ENCODE data around the gene PITX3.

PITX3 gene

DNA sequence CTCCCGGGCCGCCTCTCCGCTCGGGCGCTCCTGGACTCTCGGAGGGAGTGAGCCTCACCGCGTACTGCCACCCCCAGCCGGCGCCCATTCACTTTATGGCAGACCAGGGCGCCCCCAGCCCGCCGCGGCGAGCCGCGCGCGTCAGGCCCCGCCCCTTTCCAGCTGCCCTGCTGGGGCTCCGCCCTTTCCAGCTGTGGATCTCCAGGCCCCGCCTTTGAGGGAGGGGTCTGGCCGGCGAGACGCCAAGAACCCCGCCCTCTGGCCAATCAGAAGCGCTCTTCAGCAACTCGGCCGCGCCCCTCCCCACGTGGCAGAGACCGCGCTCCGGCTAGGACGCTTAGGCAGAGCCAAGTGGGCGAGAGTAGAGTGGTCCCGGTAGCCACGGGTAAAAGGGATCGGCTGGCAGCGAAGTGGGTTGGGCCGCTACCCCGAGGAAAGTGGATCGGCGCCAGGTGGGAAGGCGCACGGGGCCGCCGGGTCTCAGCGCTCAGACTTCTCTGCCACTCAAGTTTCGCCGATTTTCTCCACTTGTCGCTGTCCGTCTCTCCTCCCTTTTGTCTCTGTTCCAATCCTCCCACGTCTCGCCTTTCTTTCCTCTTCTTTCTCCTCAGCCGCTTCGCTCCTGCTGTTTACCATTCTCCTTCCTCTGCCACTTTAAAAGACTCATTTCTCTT lies at the start of gene PITX3:
PITX3 (minus strand) TSS at position 69 of the 674 bp plus-strand sequence. CDS start 9,432 bp downstream, outside the sequence.
- peak within 1 kb of the TSS; percentile 38 for H3K4me3 ChIP-seq (ENCODE audit: low read depth, low read length)
- TF ChIP-seq POLR2A (IDR thresholded peaks at IDR 0.05; ENCODE audit: extremely low read depth, insufficient read length) (no peak), MAX (IDR thresholded peaks at IDR 0.05; ENCODE audit: low read depth, low read length) (no peak), MYC (IDR thresholded peaks at IDR 0.05; ENCODE audit: low read depth, low read length) (no peak)
- TF ChIP-seq, protein P1, sequence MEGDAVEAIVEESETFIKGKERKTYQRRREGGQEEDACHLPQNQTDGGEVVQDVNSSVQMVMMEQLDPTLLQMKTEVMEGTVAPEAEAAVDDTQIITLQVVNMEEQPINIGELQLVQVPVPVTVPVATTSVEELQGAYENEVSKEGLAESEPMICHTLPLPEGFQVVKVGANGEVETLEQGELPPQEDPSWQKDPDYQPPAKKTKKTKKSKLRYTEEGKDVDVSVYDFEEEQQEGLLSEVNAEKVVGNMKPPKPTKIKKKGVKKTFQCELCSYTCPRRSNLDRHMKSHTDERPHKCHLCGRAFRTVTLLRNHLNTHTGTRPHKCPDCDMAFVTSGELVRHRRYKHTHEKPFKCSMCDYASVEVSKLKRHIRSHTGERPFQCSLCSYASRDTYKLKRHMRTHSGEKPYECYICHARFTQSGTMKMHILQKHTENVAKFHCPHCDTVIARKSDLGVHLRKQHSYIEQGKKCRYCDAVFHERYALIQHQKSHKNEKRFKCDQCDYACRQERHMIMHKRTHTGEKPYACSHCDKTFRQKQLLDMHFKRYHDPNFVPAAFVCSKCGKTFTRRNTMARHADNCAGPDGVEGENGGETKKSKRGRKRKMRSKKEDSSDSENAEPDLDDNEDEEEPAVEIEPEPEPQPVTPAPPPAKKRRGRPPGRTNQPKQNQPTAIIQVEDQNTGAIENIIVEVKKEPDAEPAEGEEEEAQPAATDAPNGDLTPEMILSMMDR (IDR thresholded peaks at IDR 0.05; ENCODE audit: low read depth, low read length): no peak
- DNase-seq (ENCODE audit: low read depth): peak; percentile 86

DNA sequence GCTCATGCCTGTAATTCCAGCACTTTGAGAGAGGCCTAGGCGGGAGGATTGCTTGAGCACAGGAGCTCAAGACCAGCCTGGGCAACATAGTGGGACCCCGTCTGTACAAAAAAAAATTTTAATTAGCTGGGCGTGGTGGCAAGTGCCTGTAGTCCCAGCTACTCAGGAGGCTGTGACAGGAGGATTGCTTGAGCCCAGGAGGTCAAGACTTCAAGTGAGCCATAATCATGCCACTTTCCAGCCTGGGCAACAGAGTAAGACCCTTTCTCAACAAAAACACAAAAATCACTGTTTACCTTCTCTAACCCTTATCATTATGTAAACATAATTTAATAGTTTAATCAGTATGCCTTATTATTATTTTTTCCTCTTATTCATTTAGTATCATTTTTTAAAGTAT lies 48.5 kb upstream of the PITX3 start:
- no peak for DNase-seq (ENCODE audit: low read depth)
- no peak overlapping the region for H3K4me3 ChIP-seq (ENCODE audit: low read depth, low read length)
- TF ChIP-seq MYC (IDR thresholded peaks at IDR 0.05; ENCODE audit: low read depth, low read length) (no peak), MAX (IDR thresholded peaks at IDR 0.05; ENCODE audit: low read depth, low read length) (no peak), POLR2A (IDR thresholded peaks at IDR 0.05; ENCODE audit: extremely low read depth, insufficient read length) (no peak)
- TF ChIP-seq, protein P1 (IDR thresholded peaks at IDR 0.05; ENCODE audit: low read depth, low read length): no peak

GRCh38 chr10:102289356-102289755 lies 48.0 kb upstream of the PITX3 start:
- no peak for TF ChIP-seq POLR2A (IDR thresholded peaks at IDR 0.05; ENCODE audit: extremely low read depth, insufficient read length)
- no peak overlapping the region for H3K4me3 ChIP-seq (ENCODE audit: low read depth, low read length)
- no peak for DNase-seq (ENCODE audit: low read depth)

GRCh38 chr10:102287991-102288390 lies 46.7 kb upstream of the PITX3 start:
- DNase-seq (ENCODE audit: low read depth): no peak
- TF ChIP-seq, protein P1 (IDR thresholded peaks at IDR 0.05; ENCODE audit: low read depth, low read length): no peak
- no peak for TF ChIP-seq MYC (IDR thresholded peaks at IDR 0.05; ENCODE audit: low read depth, low read length)
- no peak for TF ChIP-seq POLR2A (IDR thresholded peaks at IDR 0.05; ENCODE audit: extremely low read depth, insufficient read length)
- TF ChIP-seq MAX (IDR thresholded peaks at IDR 0.05; ENCODE audit: low read depth, low read length): no peak
- H3K4me3 ChIP-seq (ENCODE audit: low read depth, low read length): no peak overlapping the region

- no peak overlapping the region for H3K4me3 ChIP-seq (ENCODE audit: low read depth, low read length)
- TF ChIP-seq POLR2A (IDR thresholded peaks at IDR 0.05; ENCODE audit: extremely low read depth, insufficient read length): no peak
- TF ChIP-seq, protein P1 (IDR thresholded peaks at IDR 0.05; ENCODE audit: low read depth, low read length): no peak
- TF ChIP-seq MYC (IDR thresholded peaks at IDR 0.05; ENCODE audit: low read depth, low read length): no peak
- no peak for TF ChIP-seq MAX (IDR thresholded peaks at IDR 0.05; ENCODE audit: low read depth, low read length)
- DNase-seq (ENCODE audit: low read depth): no peak
Measured at GRCh38 chr10:102287538-102287937, 46.2 kb upstream of the PITX3 start.

DNA sequence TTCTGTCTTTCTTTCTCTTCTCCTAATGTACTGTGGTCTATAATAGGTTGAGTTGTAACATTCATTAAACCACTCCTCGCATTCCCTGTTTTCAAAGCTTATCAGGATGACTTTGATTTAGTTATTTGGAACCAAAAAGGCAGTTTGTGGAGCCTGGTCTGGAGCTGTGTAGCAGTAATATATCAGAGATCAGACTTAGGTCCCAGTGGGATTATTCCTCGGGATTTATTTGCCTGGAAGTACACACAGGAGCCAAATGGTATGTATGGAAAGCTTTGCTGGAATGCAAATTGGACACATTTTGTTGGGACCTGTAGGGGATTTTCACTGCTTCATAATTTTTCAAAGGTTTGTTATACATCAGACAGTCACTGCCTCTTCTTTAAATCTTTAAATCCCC lies 44.9 kb upstream of the PITX3 start:
- TF ChIP-seq POLR2A (IDR thresholded peaks at IDR 0.05; ENCODE audit: extremely low read depth, insufficient read length): no peak
- no peak for TF ChIP-seq MAX (IDR thresholded peaks at IDR 0.05; ENCODE audit: low read depth, low read length)
- TF ChIP-seq, protein P1 (IDR thresholded peaks at IDR 0.05; ENCODE audit: low read depth, low read length): no peak
- no peak for TF ChIP-seq MYC (IDR thresholded peaks at IDR 0.05; ENCODE audit: low read depth, low read length)
- DNase-seq (ENCODE audit: low read depth): no peak
- no peak overlapping the region for H3K4me3 ChIP-seq (ENCODE audit: low read depth, low read length)
